ENCODE data around the gene PLXNA2. TPM values are rescaled to one million over a fixed set of nuclear protein-coding genes. Genes with fewer than 3 reads are reported as not detected.

PLXNA2 gene
- total RNA-seq, 1 experiment from 2014 or later: 21.1 TPM

DNA sequence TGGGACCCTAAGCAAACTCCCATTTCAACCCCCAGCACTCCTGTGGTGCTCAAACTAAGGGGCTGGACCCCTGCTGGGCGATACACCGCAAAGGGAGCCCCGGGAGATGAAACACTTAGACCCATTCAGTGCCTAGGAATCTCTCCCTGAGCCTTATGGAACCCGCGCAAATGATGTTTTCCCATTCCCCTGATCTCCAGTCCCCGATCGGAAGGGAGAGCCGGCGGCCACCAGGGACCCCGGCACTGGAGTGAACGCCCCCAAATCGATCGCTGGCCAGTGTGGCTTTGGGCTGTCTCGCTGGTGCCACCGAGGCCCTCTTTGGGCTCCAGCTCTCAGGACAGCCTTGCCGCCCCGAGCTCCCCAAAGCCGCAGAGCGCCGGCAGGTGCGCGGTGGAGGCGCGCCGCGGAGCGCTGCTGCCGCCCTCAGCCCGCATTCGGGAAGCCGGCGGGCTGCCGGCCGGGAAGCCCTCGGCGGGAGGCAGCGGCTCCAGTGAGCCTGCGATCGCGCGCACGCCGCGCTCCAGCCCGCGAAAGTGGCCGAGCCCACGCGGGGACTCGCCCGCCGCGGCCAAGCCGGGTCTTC, 1.1 kb downstream of the PLXNA2 start:
- DNase-seq (ENCODE audit: low spot score): peak; percentile 63

DNA sequence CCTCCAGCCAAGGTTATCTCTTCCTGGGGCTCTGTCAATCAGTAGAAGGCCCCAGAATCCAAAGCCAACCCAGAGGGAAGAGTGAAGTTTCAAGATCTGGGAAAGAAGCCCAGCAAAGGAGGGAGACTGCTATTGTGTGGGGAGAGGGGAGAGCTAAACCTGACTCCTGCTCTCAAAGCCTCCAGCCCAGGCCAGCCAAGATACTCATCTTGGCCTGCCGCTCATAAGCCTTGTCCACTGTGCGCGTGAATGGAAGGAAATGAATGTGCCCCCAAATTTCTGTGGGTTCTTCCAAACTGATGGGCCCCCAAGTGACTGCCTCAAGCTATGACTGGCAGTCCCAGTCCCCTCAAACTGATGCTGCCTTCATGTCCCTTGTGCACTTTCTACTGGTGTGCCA, 2.0 kb downstream of the PLXNA2 start:
- DNase-seq (ENCODE audit: low spot score): peak; percentile 15

GRCh38 chr1:208241512-208241911, 2.7 kb downstream of the PLXNA2 start:
- DNase-seq (ENCODE audit: low spot score): no peak

DNA sequence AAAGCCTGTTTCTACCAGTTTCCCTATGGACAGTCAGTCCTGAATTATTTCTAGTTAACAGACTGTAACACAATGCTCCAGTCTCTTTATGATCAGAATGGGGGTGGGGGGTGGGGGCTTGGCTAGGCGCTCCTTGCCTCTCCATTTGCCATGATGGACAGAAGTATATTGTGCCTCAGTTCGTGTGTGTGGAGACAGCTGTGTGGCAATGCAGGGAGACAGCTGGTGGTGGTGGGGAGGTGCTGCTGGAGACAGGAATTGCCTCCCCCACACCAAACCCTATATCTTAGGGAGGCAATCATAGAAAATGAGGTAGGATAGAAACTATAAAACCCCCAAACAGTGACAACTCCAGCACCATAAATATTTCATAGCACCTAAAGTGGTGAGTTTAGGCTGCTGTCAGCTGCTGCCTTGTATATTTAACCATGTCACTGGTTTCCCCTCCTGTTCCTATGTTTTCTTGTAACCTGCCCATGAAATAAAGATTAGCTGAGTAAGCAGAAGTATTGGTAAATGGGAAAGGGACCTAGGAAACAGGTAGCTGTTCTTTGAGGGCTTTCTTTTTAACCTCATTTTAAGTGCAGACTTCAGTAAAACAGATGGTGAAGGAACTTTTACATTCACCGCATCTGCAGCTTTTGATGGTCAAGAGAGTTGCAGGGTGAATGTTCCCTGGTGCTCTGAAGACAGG, 3.4 kb downstream of the PLXNA2 start:
- no peak for DNase-seq (ENCODE audit: low spot score)

GRCh38 chr1:208239473-208240381, 4.5 kb downstream of the PLXNA2 start:
- DNase-seq (ENCODE audit: low spot score): peak; percentile 74

DNA sequence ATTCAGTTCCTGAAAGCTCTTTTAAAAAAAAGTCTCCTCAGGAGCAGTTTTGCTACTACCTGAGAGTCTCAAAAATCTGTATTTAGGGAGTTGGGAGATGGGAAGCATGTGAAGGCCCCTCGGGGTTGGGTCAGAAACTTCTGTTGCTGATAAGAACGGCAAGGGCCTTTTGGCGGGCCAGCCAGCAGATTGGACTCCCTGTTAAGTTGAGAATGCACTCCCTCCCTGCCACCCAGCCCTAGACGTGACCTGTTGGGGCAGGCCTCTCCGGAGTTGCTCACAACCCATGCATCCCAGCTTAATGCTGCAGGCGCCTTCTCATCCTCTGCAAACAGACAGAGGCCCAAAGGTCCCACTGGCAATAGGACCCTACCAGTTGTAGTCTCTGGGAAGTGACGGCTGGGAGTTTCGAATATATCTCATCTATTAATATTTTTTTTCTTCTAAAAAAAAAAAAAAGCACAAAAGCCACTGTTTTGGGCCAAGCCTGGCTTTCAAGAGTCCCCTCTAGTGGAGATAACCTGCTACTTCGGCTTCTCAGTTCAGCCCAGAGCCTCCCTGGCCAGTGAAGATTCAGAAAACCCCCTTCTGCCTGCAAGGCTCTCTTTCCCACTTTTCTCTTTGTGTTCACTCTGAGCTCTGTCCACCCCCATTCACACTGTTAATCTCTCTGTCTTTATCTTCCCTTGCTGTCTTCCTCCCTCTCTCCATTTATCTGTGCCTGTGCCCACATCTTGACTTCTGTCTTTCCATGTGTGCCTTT, 5.3 kb downstream of the PLXNA2 start:
- peak; percentile 66 for DNase-seq (ENCODE audit: low spot score)

GRCh38 chr1:208237241-208237640, 6.9 kb downstream of the PLXNA2 start:
- DNase-seq (ENCODE audit: low spot score): no peak

DNA sequence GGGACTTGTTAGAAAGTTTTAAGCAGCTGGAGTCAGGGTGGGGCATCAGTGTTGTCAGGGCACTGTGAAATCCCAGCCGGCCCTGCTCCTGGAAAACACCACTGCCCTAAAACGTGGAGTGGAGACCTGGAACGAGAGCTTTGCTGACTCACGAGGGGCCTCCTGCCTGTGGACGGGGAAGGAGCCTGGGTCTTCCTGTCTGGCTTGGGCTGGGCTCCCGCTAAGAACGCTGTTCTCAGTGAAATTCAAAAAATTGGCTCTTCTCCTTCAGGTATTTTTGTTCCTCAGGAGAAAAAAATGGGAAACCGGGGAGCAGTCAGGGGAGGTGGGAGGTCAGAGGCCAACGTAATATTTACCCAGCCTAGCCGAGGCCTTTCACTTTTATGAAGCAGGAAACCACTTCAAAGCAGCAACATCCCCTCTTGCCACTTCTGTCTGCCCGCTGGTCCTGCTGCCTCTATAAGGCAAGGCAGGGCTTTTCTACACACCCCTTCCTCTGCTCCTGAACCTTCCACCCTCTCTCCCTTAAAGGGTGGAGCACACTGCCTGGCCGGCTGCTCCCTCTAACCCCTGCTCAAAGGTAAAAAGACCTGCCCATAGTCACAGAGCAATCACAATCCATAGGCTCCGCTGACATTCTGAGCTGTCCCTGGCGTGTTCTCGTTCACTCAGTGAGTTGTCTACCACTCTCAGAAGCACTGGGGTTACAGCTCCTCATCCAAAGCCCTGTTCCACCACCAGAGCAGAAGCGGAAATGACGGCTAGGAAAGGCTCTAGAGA, 8.0 kb downstream of the PLXNA2 start:
- peak; percentile 86 for DNase-seq (ENCODE audit: low spot score)

- no peak for DNase-seq (ENCODE audit: low spot score)
Observed at GRCh38 chr1:208235356-208235981, 8.7 kb downstream of the PLXNA2 start.

GRCh38 chr1:208234721-208235120, 9.5 kb downstream of the PLXNA2 start:
- no peak for DNase-seq (ENCODE audit: low spot score)

GRCh38 chr1:208233978-208234377, 10.2 kb downstream of the PLXNA2 start:
- no peak for DNase-seq (ENCODE audit: low spot score)

- no peak for DNase-seq (ENCODE audit: low spot score)
Observed at GRCh38 chr1:208233546-208233945, 10.6 kb downstream of the PLXNA2 start.

- DNase-seq (ENCODE audit: low spot score): no peak
Observed at GRCh38 chr1:208232662-208233038, 11.5 kb downstream of the PLXNA2 start.

DNA sequence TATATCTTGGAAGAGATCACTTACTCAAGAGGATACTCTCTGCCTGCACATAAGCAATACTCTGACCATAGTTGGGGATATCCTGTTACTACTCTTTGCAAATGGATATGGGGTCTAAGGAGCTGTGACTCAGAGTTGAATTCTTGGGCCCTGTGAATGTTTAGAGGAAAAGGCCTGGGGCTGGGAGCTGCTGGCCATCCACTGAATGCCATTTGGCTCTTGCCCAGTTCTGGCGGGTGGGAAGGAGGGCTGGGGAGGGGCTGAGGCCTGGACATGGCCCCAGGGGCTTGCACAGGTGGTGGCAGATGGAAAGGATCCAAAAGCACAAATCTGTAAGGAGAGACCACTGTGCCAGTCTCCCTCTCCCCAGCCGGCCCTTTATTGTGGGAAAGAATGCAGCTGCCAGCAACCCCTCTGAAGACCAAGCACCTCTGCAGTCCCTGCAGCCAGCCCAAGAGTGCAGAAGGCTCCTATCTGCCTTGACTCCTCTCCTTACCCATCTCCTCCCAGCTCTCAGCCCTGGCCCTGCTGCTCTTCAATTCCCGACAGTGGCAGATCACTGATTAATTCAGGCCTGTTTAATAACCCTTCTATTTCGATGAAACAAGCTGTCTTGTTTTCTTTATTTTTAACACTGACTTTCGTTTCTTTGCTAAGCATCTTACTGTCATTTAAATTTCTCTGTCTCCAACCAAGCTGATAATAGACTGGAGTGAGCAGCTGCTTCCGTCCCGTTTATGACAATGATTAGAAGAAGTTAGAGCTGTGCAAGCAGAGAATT, 12.1 kb downstream of the PLXNA2 start:
- DNase-seq (ENCODE audit: low spot score): no peak

GRCh38 chr1:208230668-208231529, 13.3 kb downstream of the PLXNA2 start:
- DNase-seq (ENCODE audit: low spot score): no peak

DNA sequence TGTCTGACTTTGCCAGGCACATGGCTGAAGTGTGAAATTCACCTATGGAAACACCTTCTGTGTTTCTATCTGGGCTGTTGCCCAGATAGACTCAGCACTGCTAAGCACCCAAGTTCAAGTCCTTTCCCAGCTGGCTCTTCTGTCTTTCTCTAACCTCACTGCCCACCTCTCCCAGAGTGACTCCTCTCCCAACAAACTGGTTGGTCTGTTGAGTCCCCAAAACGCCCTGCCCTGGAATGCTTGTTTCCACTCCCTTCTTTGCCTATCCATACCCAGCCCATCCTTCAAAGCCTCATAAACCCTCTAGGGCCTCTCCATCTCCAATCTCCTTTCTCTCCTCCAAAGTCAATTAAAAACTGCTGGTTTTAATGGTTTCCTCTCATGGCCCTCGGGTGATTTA, 15.6 kb downstream of the PLXNA2 start:
- DNase-seq (ENCODE audit: low spot score): no peak

- DNase-seq (ENCODE audit: low spot score): peak; percentile 18
Observed at GRCh38 chr1:208228026-208228425, 16.2 kb downstream of the PLXNA2 start.

- DNase-seq (ENCODE audit: low spot score): no peak
Observed at GRCh38 chr1:208227366-208227765, 16.8 kb downstream of the PLXNA2 start.
